Neural progenitor cell (in vitro differentiated cells): Measurements from ENCODE around the gene PHOSPHO1. TPM values are rescaled to one million over a fixed set of nuclear protein-coding genes. Genes with fewer than 3 reads are reported as not detected.

ENCODE experiments used
- DNase-seq: peaks from one replicate; pipeline ENCODE4 v3.0.0-alpha.2; 2016; ENCODE audit warnings: low spot score
- H2AFZ ChIP-seq: fragments of 200-600 bp; sonication (generic); replicated peaks from 2 replicates; pipeline ENCODE4 v1.6.1; 2016; ENCODE audit warnings: antibody characterized with exemption
- H3F3A ChIP-seq: fragments of 200-600 bp; sonication (generic); 2 replicates; pipeline ENCODE4 v1.6.1; 2016; ENCODE audit warnings: antibody characterized with exemption, low read depth
- H3K27ac ChIP-seq: fragments of 200-600 bp; sonication (generic); 2 replicates; pipeline ENCODE4 v1.5.1; 2016; ENCODE audit warnings: mild to moderate bottlenecking
- H3K27me3 ChIP-seq: fragments of 200-600 bp; sonication (generic); 2 replicates; pipeline ENCODE4 v1.6.1; 2016; ENCODE audit warnings: mild to moderate bottlenecking, moderate library complexity
- H3K36me3 ChIP-seq: fragments of 200-600 bp; sonication (generic); 2 replicates; pipeline ENCODE4 v1.5.1; 2016
- H3K4me1 ChIP-seq: fragments of 200-600 bp; sonication (generic); 2 replicates; pipeline ENCODE4 v1.6.1; 2016; ENCODE audit warnings: mixed run types
- H3K4me2 ChIP-seq: fragments of 200-600 bp; sonication (generic); 2 replicates; pipeline ENCODE4 v1.6.1; 2016
- H3K4me3 ChIP-seq: fragments of 200-600 bp; sonication (generic); 2 replicates; pipeline ENCODE4 v1.5.1; 2016
- H3K79me2 ChIP-seq: fragments of 200-600 bp; sonication (generic); 2 replicates; pipeline ENCODE4 v1.6.1; 2016; ENCODE audit warnings: low read depth
- H3K9ac ChIP-seq: fragments of 200-600 bp; sonication (generic); 2 replicates; pipeline ENCODE4 v1.6.1; 2016
- H3K9me3 ChIP-seq: fragments of 200-600 bp; sonication (generic); 2 replicates; pipeline ENCODE4 v1.5.1; 2016; ENCODE audit warnings: low read depth
- H4K20me1 ChIP-seq: fragments of 200-600 bp; sonication (generic); 2 replicates; pipeline ENCODE4 v1.6.1; 2016; ENCODE audit warnings: low read depth
- H3K27ac Mint-ChIP-seq: 3 replicates; pipeline ENCODE4 v1.8.0; 2021; ENCODE audit warnings: mixed read lengths
- H3K27me3 Mint-ChIP-seq: 2 replicates; pipeline ENCODE4 v1.8.0; 2022; ENCODE audit warnings: low read depth, mild to moderate bottlenecking, inconsistent platforms, moderate library complexity, mixed read lengths; ENCODE audit not compliant: insufficient read depth
- H3K36me3 Mint-ChIP-seq: 3 replicates; pipeline ENCODE4 v1.8.0; 2021; ENCODE audit warnings: mixed read lengths
- H3K4me1 Mint-ChIP-seq: 3 replicates; pipeline ENCODE4 v1.8.0; 2021; ENCODE audit warnings: mixed read lengths
- H3K4me3 Mint-ChIP-seq: 3 replicates; pipeline ENCODE4 v1.8.0; 2021; ENCODE audit warnings: mild to moderate bottlenecking, moderate library complexity, mixed read lengths
- H3K9me3 Mint-ChIP-seq: 3 replicates; pipeline ENCODE4 v1.8.0; 2020; ENCODE audit warnings: mixed read lengths
- CTCF ChIP-seq: fragments of 200-600 bp; sonication (generic); IDR thresholded peaks from 2 replicates; pipeline ENCODE4 v1.5.1; 2017; ENCODE audit warnings: antibody characterized with exemption, mild to moderate bottlenecking
- EZH2 ChIP-seq: fragments of 200-600 bp; sonication (generic); IDR thresholded peaks from 2 replicates; pipeline ENCODE4 v1.6.1; 2017; ENCODE audit warnings: antibody characterized with exemption, mild to moderate bottlenecking, moderate library complexity
- EZH2phosphoT487 ChIP-seq: fragments of 200-600 bp; sonication (generic); IDR thresholded peaks from 2 replicates; pipeline ENCODE4 v1.6.1; 2017; ENCODE audit warnings: antibody characterized with exemption
- total RNA-seq: library from RNA; depleted of rRNA; stranded (reverse); fragments of >200 nt; gene quantifications from 2 replicates; pipeline ENCODE4 v1.2.3, GENCODE V29; 2015; ENCODE audit warnings: low replicate concordance

PHOSPHO1 gene
- total RNA-seq, 1 donor from 2014 or later, result not detected

- H3K4me3 ChIP-seq, result no peak overlapping the region
- H3K27ac Mint-ChIP-seq, result peak overlapping the region; percentile 18
- no peaks in the 10 kb centered on the region for H3F3A ChIP-seq
- H3K4me1 Mint-ChIP-seq, result peaks cover 3% of the 10 kb centered on the region
- H3K36me3 Mint-ChIP-seq, result no peaks in the 10 kb centered on the region
- no peaks in the 10 kb centered on the region for H3K9me3 Mint-ChIP-seq
- H3K9ac ChIP-seq, result no peak overlapping the region
- DNase-seq, result no peak
- no peaks in the 10 kb centered on the region for H3K27me3 ChIP-seq
- no peaks in the 10 kb centered on the region for H4K20me1 ChIP-seq
- no peaks in the 10 kb centered on the region for H3K36me3 ChIP-seq
- no peak for TF ChIP-seq EZH2
- no peak for TF ChIP-seq CTCF
- no peak for TF ChIP-seq EZH2phosphoT487
- H2AFZ ChIP-seq, result peak overlapping the region; percentile 42
- H3K4me2 ChIP-seq, result no peak overlapping the region
- no peaks in the 10 kb centered on the region for H3K9me3 ChIP-seq
- no peak overlapping the region for H3K4me3 Mint-ChIP-seq
- no peaks in the 10 kb centered on the region for H3K79me2 ChIP-seq
- H3K4me1 ChIP-seq, result no peaks in the 10 kb centered on the region
- no peak overlapping the region for H3K27ac ChIP-seq
- H3K27me3 Mint-ChIP-seq, result peaks cover 24% of the 10 kb centered on the region
Measured at GRCh38 chr17:49200423-49201083, 30.0 kb downstream of the PHOSPHO1 start.

GRCh38 chr17:49198211-49198610, 32.4 kb downstream of the PHOSPHO1 start:
- no peaks in the 10 kb centered on the region for H3K9me3 Mint-ChIP-seq
- Histone ChIP-seq H3K27ac (no peak overlapping the region), H3K9me3 (no peaks in the 10 kb centered on the region), H3K9ac (no peak overlapping the region), H3K4me1 (no peaks in the 10 kb centered on the region), H4K20me1 (no peaks in the 10 kb centered on the region), H3K79me2 (no peaks in the 10 kb centered on the region), H2AFZ (no peak overlapping the region), H3K36me3 (no peaks in the 10 kb centered on the region), H3K4me2 (no peak overlapping the region), H3K27me3 (no peaks in the 10 kb centered on the region), H3F3A (peaks cover 16% of the 10 kb centered on the region), H3K4me3 (no peak overlapping the region)
- no peaks in the 10 kb centered on the region for H3K36me3 Mint-ChIP-seq
- no peak overlapping the region for H3K27ac Mint-ChIP-seq
- H3K4me3 Mint-ChIP-seq, result no peak overlapping the region
- TF ChIP-seq CTCF, result no peak
- peaks cover 20% of the 10 kb centered on the region for H3K27me3 Mint-ChIP-seq
- H3K4me1 Mint-ChIP-seq, result peaks cover 16% of the 10 kb centered on the region
- DNase-seq, result no peak

GRCh38 chr17:49197346-49197998, 33.1 kb downstream of the PHOSPHO1 start:
- Mint-ChIP-seq H3K4me3 (peak overlapping the region; percentile 20), H3K9me3 (peaks cover 3% of the 10 kb centered on the region), H3K27ac (no peak overlapping the region), H3K36me3 (no peaks in the 10 kb centered on the region), H3K4me1 (peaks cover 19% of the 10 kb centered on the region), H3K27me3 (peaks cover 24% of the 10 kb centered on the region)
- no peak for TF ChIP-seq EZH2
- no peak for TF ChIP-seq CTCF
- TF ChIP-seq EZH2phosphoT487, result no peak
- Histone ChIP-seq H3K4me2 (no peak overlapping the region), H4K20me1 (no peaks in the 10 kb centered on the region), H3K27ac (no peak overlapping the region), H3K36me3 (no peaks in the 10 kb centered on the region), H3K79me2 (no peaks in the 10 kb centered on the region), H2AFZ (peak overlapping the region; percentile 84), H3F3A (peaks cover 21% of the 10 kb centered on the region), H3K4me3 (no peak overlapping the region), H3K4me1 (no peaks in the 10 kb centered on the region), H3K27me3 (no peaks in the 10 kb centered on the region), H3K9ac (no peak overlapping the region), H3K9me3 (no peaks in the 10 kb centered on the region)
- no peak for DNase-seq
